ENCODE results near the gene NPR2.

The NPR2 gene

DNA sequence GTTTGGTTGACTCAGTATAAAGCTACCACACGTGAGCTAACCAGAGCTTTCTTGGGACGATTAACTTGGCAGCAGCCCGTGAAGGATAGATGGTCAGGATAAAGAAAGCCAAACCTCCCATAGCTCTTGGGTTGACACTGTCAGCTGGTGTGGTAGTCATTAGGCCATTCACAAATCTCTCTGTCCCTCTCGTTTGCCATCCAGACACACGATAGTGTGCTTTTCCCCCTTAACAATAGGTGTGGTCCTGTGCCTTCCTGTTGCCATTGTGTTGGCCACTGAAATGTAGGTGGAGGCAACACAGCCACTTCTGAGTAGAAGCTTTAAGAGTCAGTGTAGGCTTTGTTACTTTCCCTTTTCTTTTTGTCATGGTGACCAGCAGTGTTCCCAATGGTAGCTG is 67.1 kb downstream of the NPR2 start:
- no peak overlapping the region for H3K4me3 ChIP-seq (ENCODE audit: low read length in 2 of 2)
- no peaks in the 10 kb centered on the region for H3K9me3 ChIP-seq (ENCODE audit: control insufficient read depth in 2 of 2, low read length in 2 of 2)
- H3K27ac ChIP-seq (ENCODE audit: low read length), result no peak overlapping the region
- H3K36me3 ChIP-seq (ENCODE audit: control insufficient read depth in 2 of 2, insufficient read depth in 2 of 2, low read length in 2 of 2), result peaks cover 5 to 6% of the 10 kb centered on the region in 2 donors
- H3K27me3 ChIP-seq (ENCODE audit: control insufficient read depth in 1 of 2, insufficient read depth in 2 of 2, low read length in 2 of 2), result peaks cover 0 to 3% of the 10 kb centered on the region in 2 donors
- peaks cover 4% of the 10 kb centered on the region for H3K4me1 ChIP-seq (ENCODE audit: control insufficient read depth, insufficient read depth, low read length)
- H3K9ac ChIP-seq (ENCODE audit: low read length in 2 of 2), result no peak overlapping the region

Measured in stomach smooth muscle (tissue), 2 donors.